PC-9 (cell line): ENCODE data around the gene SYNRG. TPM values are rescaled to one million over a fixed set of nuclear protein-coding genes. Genes with fewer than 3 reads are reported as not detected.

ENCODE experiments used
- BruUV-seq: library from RNA; stranded (reverse); fragments of 400-500 nt; replicated peaks from 2 replicates; lab custom pipeline; 2021; lab: Mats Ljungman, UMichigan
- CTCF ChIA-PET: fragments of 300-600 bp; sonication (Branson Sonifier 250); formaldehyde crosslinking; loops from one replicate; lab custom pipeline; 2022; ENCODE audit warnings: antibody characterized with exemption; lab: Charles Lee
- POLR2A ChIA-PET: fragments of 300-600 bp; sonication (Branson Sonifier 250); formaldehyde crosslinking; loops from one replicate; lab custom pipeline; 2022; ENCODE audit warnings: antibody characterized with exemption; ENCODE audit not compliant: unreplicated experiment; lab: Charles Lee
- DNase-seq, 2 experiments: peaks; one replicate each; pipeline versions ENCODE4 v3.0.0 to v3.0.0-alpha.2; 2015 to 2022; ENCODE audit warnings: mixed read lengths in 1 of 2
- H2AFZ ChIP-seq: fragments of 200-600 bp; sonication (generic); 2 replicates; pipeline ENCODE4 v1.8.1; 2017; ENCODE audit warnings: antibody characterized with exemption
- H3F3A ChIP-seq: fragments of 200-600 bp; sonication (generic); 2 replicates; pipeline ENCODE4 v1.8.1; 2017; ENCODE audit warnings: antibody characterized with exemption, mild to moderate bottlenecking, low read depth; ENCODE audit not compliant: insufficient read depth
- H3K27ac ChIP-seq: fragments of 200-600 bp; sonication (generic); 2 replicates; pipeline ENCODE4 v1.6.1; 2016; ENCODE audit warnings: mixed run types
- H3K27me3 ChIP-seq: fragments of 200-600 bp; sonication (generic); 2 replicates; pipeline ENCODE4 v1.6.1; 2016; ENCODE audit warnings: low read depth, mixed run types; ENCODE audit not compliant: insufficient read depth
- H3K36me3 ChIP-seq: fragments of 200-600 bp; sonication (generic); 2 replicates; pipeline ENCODE4 v1.6.1; 2016; ENCODE audit warnings: low read depth, mixed run types
- H3K4me1 ChIP-seq: fragments of 200-600 bp; sonication (generic); replicated peaks from 2 replicates; pipeline ENCODE4 v1.6.1; 2016; ENCODE audit warnings: mixed run types; ENCODE audit not compliant: insufficient read depth
- H3K4me2 ChIP-seq: fragments of 200-600 bp; sonication (generic); 2 replicates; pipeline ENCODE4 v1.6.1; 2017; ENCODE audit warnings: mixed run types
- H3K4me3 ChIP-seq: fragments of 200-600 bp; sonication (generic); 2 replicates; pipeline ENCODE4 v1.6.1; 2016; ENCODE audit warnings: mixed run types
- H3K79me2 ChIP-seq: fragments of 200-600 bp; sonication (generic); 2 replicates; pipeline ENCODE4 v1.6.1; 2017; ENCODE audit warnings: low read depth, mixed run types
- H3K9me2 ChIP-seq: fragments of 200-600 bp; sonication (generic); 2 replicates; pipeline ENCODE4 v1.8.1; 2017; ENCODE audit warnings: mild to moderate bottlenecking; ENCODE audit not compliant: insufficient read depth
- H3K9me3 ChIP-seq: fragments of 200-600 bp; sonication (generic); 2 replicates; pipeline ENCODE4 v1.8.1; 2016; ENCODE audit warnings: low read depth; ENCODE audit not compliant: insufficient read depth
- H4K20me1 ChIP-seq: fragments of 200-600 bp; sonication (generic); 2 replicates; pipeline ENCODE4 v1.8.1; 2017; ENCODE audit not compliant: insufficient read depth
- CTCF ChIP-seq: fragments of 200-600 bp; sonication (generic); conservative IDR thresholded peaks from 2 replicates; pipeline ENCODE4 v1.6.1; 2017; ENCODE audit warnings: mixed run types, antibody characterized with exemption, mild to moderate bottlenecking, moderate library complexity
- EZH2 ChIP-seq: fragments of 200-600 bp; sonication (generic); IDR thresholded peaks from 2 replicates; pipeline ENCODE4 v1.8.0; 2017; ENCODE audit warnings: antibody characterized with exemption, low read depth
- intact Hi-C: fragments of 100-400 bp; cut with micrococcal nuclease; formaldehyde crosslinking; loops from one replicate; pipeline ENCODE4 v1.10.0; 2022; ENCODE audit not compliant: unreplicated experiment
- total RNA-seq: library from RNA; stranded (reverse); gene quantifications from 2 replicates; pipeline ENCODE4 v1.2.3, GENCODE V29; 2021

SYNRG gene
- total RNA-seq, 1 experiment from 2014 or later, result 28.9 TPM

GRCh38 chr17:37488009-37488604 lies 121.1 kb downstream of the SYNRG start:
- peak overlapping the region; percentile 91 for H3K27ac ChIP-seq
- BruUV-seq, result no TSS peak
- DNase-seq, result peak; percentile 37 to 94
- ChIA-PET POLR2A (interaction anchor here (0.6 to 0.9 kb wide), 2 partner anchors 11 to 38 kb away, joined by 4 to 8 read pairs; no protein-coding TSS in a partner anchor), CTCF (no interaction called here)
- no peak overlapping the region for H2AFZ ChIP-seq
- H3F3A ChIP-seq, result peaks cover 66% of the 10 kb centered on the region
- intact Hi-C loops, result loop anchor here (1.0 kb wide), 2 partner anchors 12 to 38 kb away; no protein-coding TSS in a partner anchor
- H3K4me3 ChIP-seq, result peak overlapping the region; percentile 85; the same call in 1 of the 2 replicates
- H3K36me3 ChIP-seq, result no peaks in the 10 kb centered on the region
- peaks cover 8% of the 10 kb centered on the region; the same call in 1 of the 2 replicates for H4K20me1 ChIP-seq
- peaks cover 30% of the 10 kb centered on the region for H3K79me2 ChIP-seq
- no peak for TF ChIP-seq EZH2
- TF ChIP-seq CTCF, result no peak
- H3K9me2 ChIP-seq, result no peaks in the 10 kb centered on the region
- H3K9me3 ChIP-seq, result 0 out of 2 replicates have a peak, but pooled peaks cover 4% of the 10 kb centered on the region
- peaks cover 52% of the 10 kb centered on the region for H3K4me1 ChIP-seq
- H3K4me2 ChIP-seq, result peak overlapping the region; percentile 93
- H3K27me3 ChIP-seq, result no peaks in the 10 kb centered on the region

- Histone ChIP-seq H3K4me3 (no peak overlapping the region), H3K9me3 (no peaks in the 10 kb centered on the region), H3K4me1 (peaks cover 36% of the 10 kb centered on the region), H3K9me2 (no peaks in the 10 kb centered on the region), H3K79me2 (peaks cover 9% of the 10 kb centered on the region), H3K27me3 (no peaks in the 10 kb centered on the region), H3F3A (peaks cover 47% of the 10 kb centered on the region), H2AFZ (no peak overlapping the region), H3K4me2 (no peak overlapping the region), H4K20me1 (peaks cover 7% of the 10 kb centered on the region; the same call in 1 of the 2 replicates), H3K27ac (no peak overlapping the region), H3K36me3 (no peaks in the 10 kb centered on the region)
- ChIA-PET CTCF (no interaction called here), POLR2A (no interaction called here)
- no peak for DNase-seq
- intact Hi-C loops, result no loop called here
- no peak for TF ChIP-seq EZH2
- no TSS peak for BruUV-seq
Observed at GRCh38 chr17:37485938-37486570, 123.2 kb downstream of the SYNRG start.

GRCh38 chr17:37483311-37484039 lies 125.7 kb downstream of the SYNRG start:
- no peak for TF ChIP-seq EZH2
- no peak for TF ChIP-seq CTCF
- H4K20me1 ChIP-seq, result no peaks in the 10 kb centered on the region
- H3K27me3 ChIP-seq, result no peaks in the 10 kb centered on the region
- peak in 1 of 2 experiments; percentile 35 for DNase-seq
- H3K9me2 ChIP-seq, result no peaks in the 10 kb centered on the region
- intact Hi-C loops, result no loop called here
- H2AFZ ChIP-seq, result no peak overlapping the region
- no peaks in the 10 kb centered on the region for H3K79me2 ChIP-seq
- H3K9me3 ChIP-seq, result no peaks in the 10 kb centered on the region
- H3K4me2 ChIP-seq, result peak overlapping the region; percentile 14; the same call in 1 of the 2 replicates
- peaks cover 32% of the 10 kb centered on the region for H3K4me1 ChIP-seq
- no peak overlapping the region for H3K4me3 ChIP-seq
- CTCF ChIA-PET, result no interaction called here
- peaks cover 6% of the 10 kb centered on the region; the same call in 1 of the 2 replicates for H3K36me3 ChIP-seq
- BruUV-seq, result no TSS peak
- H3F3A ChIP-seq, result peaks cover 32% of the 10 kb centered on the region
- H3K27ac ChIP-seq, result peak overlapping the region; percentile 13
- POLR2A ChIA-PET, result interaction anchor here (0.7 kb wide), 1 partner anchor 61 kb away, joined by 5 read pairs; no protein-coding TSS in a partner anchor
